A673 (cell line): ENCODE measurements around the gene FZD1. TPM values are rescaled to one million over a fixed set of nuclear protein-coding genes. Genes with fewer than 3 reads are reported as not detected.

Experiments
- BruUV-seq: library from RNA; stranded (reverse); fragments of 400-500 nt; replicated peaks from 2 replicates; lab custom pipeline; 2021; lab: Mats Ljungman, UMichigan
- CTCF ChIA-PET: fragments of 300-600 bp; sonication (Branson Sonifier 250); formaldehyde crosslinking; loops from one replicate; lab custom pipeline; 2022; ENCODE audit warnings: antibody characterized with exemption; lab: Charles Lee
- POLR2A ChIA-PET: fragments of 300-600 bp; sonication (Branson Sonifier 250); formaldehyde crosslinking; loops from one replicate; lab custom pipeline; 2022; ENCODE audit warnings: antibody characterized with exemption; ENCODE audit not compliant: low non-redundant PET; lab: Charles Lee
- DNase-seq: peaks from one replicate; pipeline ENCODE4 v3.0.0-alpha.2; 2015; ENCODE audit warnings: low spot score
- H3K27ac ChIP-seq: fragments of 200-600 bp; sonication (generic); 2 replicates; pipeline ENCODE4 v1.5.1; 2016; ENCODE audit warnings: mixed run types, low read depth, mild to moderate bottlenecking, mixed read lengths, antibody characterized with exemption, low read length; ENCODE audit not compliant: poor library complexity, severe bottlenecking
- H3K27me3 ChIP-seq: fragments of 200-600 bp; sonication (generic); replicated peaks from 2 replicates; pipeline ENCODE4 v1.6.1; 2017; ENCODE audit warnings: mixed run types, low read depth, mild to moderate bottlenecking, mixed read lengths, antibody characterized with exemption, low read length; ENCODE audit not compliant: insufficient read depth, poor library complexity
- H3K36me3 ChIP-seq: fragments of 200-600 bp; sonication (generic); 2 replicates; pipeline ENCODE4 v1.6.1; 2016; ENCODE audit warnings: mixed run types, mild to moderate bottlenecking, mixed read lengths, antibody characterized with exemption, low read length; ENCODE audit not compliant: insufficient read depth, poor library complexity, severe bottlenecking
- H3K4me1 ChIP-seq: fragments of 200-600 bp; sonication (generic); 2 replicates; pipeline ENCODE4 v1.6.1; 2017; ENCODE audit warnings: mixed run types, mild to moderate bottlenecking, mixed read lengths, antibody characterized with exemption, low read length; ENCODE audit not compliant: insufficient read depth, poor library complexity, severe bottlenecking
- H3K4me3 ChIP-seq: fragments of 200-600 bp; sonication (generic); 2 replicates; pipeline ENCODE4 v1.5.1; 2016; ENCODE audit warnings: low read depth, mixed run types, mild to moderate bottlenecking, mixed read lengths, low read length; ENCODE audit not compliant: poor library complexity, severe bottlenecking
- H3K9me3 ChIP-seq: fragments of 200-600 bp; sonication (generic); 2 replicates; pipeline ENCODE4 v1.6.1; 2016; ENCODE audit warnings: mixed run types, low read depth, mild to moderate bottlenecking, mixed read lengths, antibody characterized with exemption, low read length; ENCODE audit not compliant: poor library complexity, severe bottlenecking
- EZH2 ChIP-seq: fragments of 200-600 bp; sonication (generic); IDR thresholded peaks from 2 replicates; pipeline ENCODE4 v1.6.1; 2017; ENCODE audit warnings: borderline replicate concordance, low read depth, mild to moderate bottlenecking, mixed read lengths, antibody characterized with exemption, low read length; ENCODE audit not compliant: poor library complexity, severe bottlenecking
- intact Hi-C: fragments of 100-400 bp; cut with micrococcal nuclease; formaldehyde crosslinking; loops from one replicate; pipeline ENCODE4 v1.10.0; 2022; ENCODE audit not compliant: unreplicated experiment
- total RNA-seq: library from RNA; stranded (reverse); gene quantifications from 2 replicates; pipeline ENCODE4 v1.2.3, GENCODE V29; 2021
- TF ChIP-seq, protein P1 (sequence below): fragments of 300-800, 200-600 bp; sonication (generic); conservative IDR thresholded peaks from 2 replicates; pipeline ENCODE4 v1.5.1; 2017; ENCODE audit warnings: low read depth, mild to moderate bottlenecking, antibody characterized with exemption, low read length, moderate library complexity, mixed read lengths

Gene FZD1
- total RNA-seq, 1 experiment from 2014 or later: 49.9 TPM

DNA sequence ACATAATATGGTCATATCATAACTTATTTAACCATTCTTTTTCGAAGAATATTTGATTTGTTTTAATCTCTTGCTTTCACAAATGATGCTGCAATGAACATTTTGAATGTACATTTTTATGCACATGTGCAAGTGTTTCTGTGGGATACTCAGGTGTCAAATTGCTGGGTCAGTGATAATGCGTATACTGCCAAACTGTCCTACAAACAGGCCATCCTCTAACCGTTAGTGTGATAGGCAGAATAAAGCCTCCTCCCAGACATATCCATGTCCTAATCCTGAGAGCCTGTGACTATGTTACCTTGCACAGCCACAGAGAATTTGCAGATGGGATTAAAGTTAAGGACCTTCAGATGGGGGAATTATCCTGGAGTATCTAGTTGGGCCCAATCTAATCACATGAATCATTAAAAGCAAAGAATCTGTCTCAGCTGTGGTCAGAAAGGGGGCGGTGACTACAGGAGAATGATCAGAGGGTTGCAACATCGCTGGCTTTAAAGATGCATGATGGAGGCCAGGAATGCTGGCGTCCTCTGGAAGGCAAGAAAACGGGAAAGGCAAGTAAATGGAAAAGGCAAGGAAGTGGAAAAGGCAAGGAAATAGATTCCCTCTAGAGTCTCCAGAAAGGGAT lies 46.7 kb downstream of the FZD1 start:
- intact Hi-C loops: no loop called here
- no peak overlapping the region for H3K4me3 ChIP-seq
- ChIA-PET POLR2A (no interaction called here), CTCF (no interaction called here)
- H3K36me3 ChIP-seq: no peaks in the 10 kb centered on the region
- no peaks in the 10 kb centered on the region for H3K9me3 ChIP-seq
- no peaks in the 10 kb centered on the region for H3K27me3 ChIP-seq
- H3K27ac ChIP-seq: no peak overlapping the region
- no peak for DNase-seq
- no TSS peak for BruUV-seq
- TF ChIP-seq, protein P1, sequence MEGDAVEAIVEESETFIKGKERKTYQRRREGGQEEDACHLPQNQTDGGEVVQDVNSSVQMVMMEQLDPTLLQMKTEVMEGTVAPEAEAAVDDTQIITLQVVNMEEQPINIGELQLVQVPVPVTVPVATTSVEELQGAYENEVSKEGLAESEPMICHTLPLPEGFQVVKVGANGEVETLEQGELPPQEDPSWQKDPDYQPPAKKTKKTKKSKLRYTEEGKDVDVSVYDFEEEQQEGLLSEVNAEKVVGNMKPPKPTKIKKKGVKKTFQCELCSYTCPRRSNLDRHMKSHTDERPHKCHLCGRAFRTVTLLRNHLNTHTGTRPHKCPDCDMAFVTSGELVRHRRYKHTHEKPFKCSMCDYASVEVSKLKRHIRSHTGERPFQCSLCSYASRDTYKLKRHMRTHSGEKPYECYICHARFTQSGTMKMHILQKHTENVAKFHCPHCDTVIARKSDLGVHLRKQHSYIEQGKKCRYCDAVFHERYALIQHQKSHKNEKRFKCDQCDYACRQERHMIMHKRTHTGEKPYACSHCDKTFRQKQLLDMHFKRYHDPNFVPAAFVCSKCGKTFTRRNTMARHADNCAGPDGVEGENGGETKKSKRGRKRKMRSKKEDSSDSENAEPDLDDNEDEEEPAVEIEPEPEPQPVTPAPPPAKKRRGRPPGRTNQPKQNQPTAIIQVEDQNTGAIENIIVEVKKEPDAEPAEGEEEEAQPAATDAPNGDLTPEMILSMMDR: no peak
- no peak for TF ChIP-seq EZH2
- H3K4me1 ChIP-seq: peaks cover 10% of the 10 kb centered on the region

DNA sequence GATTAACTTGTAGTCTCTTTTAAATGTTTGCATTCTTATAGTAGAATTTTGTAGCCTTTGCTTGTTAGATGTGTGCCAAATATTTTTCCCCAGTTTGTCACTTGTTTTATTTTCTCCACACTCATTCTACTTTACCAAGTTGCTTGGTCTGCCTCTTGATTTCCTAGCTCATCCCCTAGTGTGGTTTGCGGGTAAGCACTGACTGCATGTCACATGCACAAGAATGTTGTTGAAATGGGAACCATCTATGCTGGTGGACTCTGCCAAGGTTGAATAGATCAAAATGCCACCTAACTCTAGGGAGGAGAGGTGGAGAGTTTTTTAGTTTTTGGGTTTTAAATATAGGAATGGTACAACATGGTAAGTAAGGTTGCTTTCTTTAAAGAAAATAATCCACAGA lies 47.6 kb downstream of the FZD1 start:
- peaks cover 1% of the 10 kb centered on the region for H3K4me1 ChIP-seq
- H3K4me3 ChIP-seq: no peak overlapping the region
- CTCF ChIA-PET: no interaction called here
- POLR2A ChIA-PET: no interaction called here
- no peaks in the 10 kb centered on the region for H3K9me3 ChIP-seq
- H3K36me3 ChIP-seq: no peaks in the 10 kb centered on the region
- TF ChIP-seq EZH2: no peak
- TF ChIP-seq, protein P1: no peak
- intact Hi-C loops: no loop called here
- H3K27ac ChIP-seq: no peak overlapping the region
- no TSS peak for BruUV-seq
- DNase-seq: no peak
- H3K27me3 ChIP-seq: no peaks in the 10 kb centered on the region

DNA sequence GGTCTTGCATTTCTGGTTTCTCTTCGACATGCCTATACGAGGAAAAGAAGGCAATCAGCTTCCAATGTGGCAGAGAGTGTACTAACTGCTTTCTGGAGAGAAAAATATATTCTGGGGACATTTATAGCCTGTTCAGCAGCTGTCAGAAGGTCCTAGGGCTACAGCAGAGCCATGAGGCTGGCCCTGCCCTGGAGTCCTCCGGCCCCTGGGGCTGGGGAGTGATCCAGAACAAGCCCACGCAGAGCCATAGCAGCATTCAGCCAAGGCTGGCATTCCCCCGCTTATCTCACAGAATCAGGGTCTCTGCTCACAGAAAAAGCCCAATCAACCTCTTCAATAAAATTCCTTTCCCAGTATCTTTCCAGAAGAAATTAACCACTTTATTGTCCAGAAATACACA lies 48.9 kb downstream of the FZD1 start:
- no TSS peak for BruUV-seq
- TF ChIP-seq EZH2: no peak
- TF ChIP-seq, protein P1: no peak
- no peaks in the 10 kb centered on the region for H3K4me1 ChIP-seq
- no peak for DNase-seq
- H3K27ac ChIP-seq: no peak overlapping the region
- CTCF ChIA-PET: no interaction called here
- no peaks in the 10 kb centered on the region for H3K27me3 ChIP-seq
- POLR2A ChIA-PET: no interaction called here
- intact Hi-C loops: no loop called here
- H3K9me3 ChIP-seq: no peaks in the 10 kb centered on the region
- no peaks in the 10 kb centered on the region for H3K36me3 ChIP-seq
- H3K4me3 ChIP-seq: no peak overlapping the region
